ENCODE results near the gene UNC13C.

Gene UNC13C

GRCh38 chr15:53982876-53983275 is 4.6 kb downstream of the UNC13C start:
- Histone ChIP-seq H3K4me2 (ENCODE audit: low read length) (no peak overlapping the region), H3K9me2 (replicated peaks; ENCODE audit: control insufficient read depth, low read length) (no peaks in the 10 kb centered on the region), H3K36me3 (ENCODE audit: control insufficient read depth, low read length) (no peaks in the 10 kb centered on the region), H3K27ac (ENCODE audit: low read depth, low read length) (no peak overlapping the region), H3K79me2 (ENCODE audit: control insufficient read depth, low read length) (no peaks in the 10 kb centered on the region), H3K27me3 (ENCODE audit: control insufficient read depth, low read length) (no peaks in the 10 kb centered on the region), H3F3A (ENCODE audit: control insufficient read depth, insufficient read depth) (no peaks in the 10 kb centered on the region), H3K4me1 (ENCODE audit: control insufficient read depth, low read length) (no peaks in the 10 kb centered on the region), H3K9me3 (ENCODE audit: control insufficient read depth, insufficient read depth, low read length) (no peaks in the 10 kb centered on the region), H4K20me1 (ENCODE audit: control insufficient read depth, insufficient read depth, low read depth, low read length) (no peaks in the 10 kb centered on the region), H3K4me3 (ENCODE audit: low read length) (no peak overlapping the region)
- TF ChIP-seq EZH2phosphoT487 (IDR thresholded peaks at IDR 0.05; ENCODE audit: borderline replicate concordance, low read length): no peak

GRCh38 chr15:53984221-53984620 is 6.0 kb downstream of the UNC13C start:
- Histone ChIP-seq H3K27me3 (ENCODE audit: control insufficient read depth, low read length) (no peaks in the 10 kb centered on the region), H3K4me1 (ENCODE audit: control insufficient read depth, low read length) (no peaks in the 10 kb centered on the region), H4K20me1 (ENCODE audit: control insufficient read depth, insufficient read depth, low read depth, low read length) (no peaks in the 10 kb centered on the region), H3K4me2 (ENCODE audit: low read length) (no peak overlapping the region), H3K79me2 (ENCODE audit: control insufficient read depth, low read length) (no peaks in the 10 kb centered on the region), H3K9me3 (ENCODE audit: control insufficient read depth, insufficient read depth, low read length) (no peaks in the 10 kb centered on the region), H3F3A (ENCODE audit: control insufficient read depth, insufficient read depth) (no peaks in the 10 kb centered on the region), H3K9me2 (replicated peaks; ENCODE audit: control insufficient read depth, low read length) (no peaks in the 10 kb centered on the region), H3K36me3 (ENCODE audit: control insufficient read depth, low read length) (no peaks in the 10 kb centered on the region), H3K4me3 (ENCODE audit: low read length) (no peak overlapping the region), H3K27ac (ENCODE audit: low read depth, low read length) (no peak overlapping the region)
- no peak for TF ChIP-seq EZH2phosphoT487 (IDR thresholded peaks at IDR 0.05; ENCODE audit: borderline replicate concordance, low read length)
- no peak for TF ChIP-seq CTCF (IDR thresholded peaks at IDR 0.05; ENCODE audit: low read depth, low read length, poor library complexity, severe bottlenecking)

- Histone ChIP-seq H3K4me3 (ENCODE audit: low read length) (no peak overlapping the region), H3F3A (ENCODE audit: control insufficient read depth, insufficient read depth) (no peaks in the 10 kb centered on the region), H3K79me2 (ENCODE audit: control insufficient read depth, low read length) (no peaks in the 10 kb centered on the region), H3K4me1 (ENCODE audit: control insufficient read depth, low read length) (no peaks in the 10 kb centered on the region), H3K27me3 (ENCODE audit: control insufficient read depth, low read length) (no peaks in the 10 kb centered on the region), H3K9me2 (replicated peaks; ENCODE audit: control insufficient read depth, low read length) (no peaks in the 10 kb centered on the region), H4K20me1 (ENCODE audit: control insufficient read depth, insufficient read depth, low read depth, low read length) (no peaks in the 10 kb centered on the region), H3K27ac (ENCODE audit: low read depth, low read length) (no peak overlapping the region), H3K4me2 (ENCODE audit: low read length) (no peak overlapping the region), H3K36me3 (ENCODE audit: control insufficient read depth, low read length) (no peaks in the 10 kb centered on the region), H3K9me3 (ENCODE audit: control insufficient read depth, insufficient read depth, low read length) (no peaks in the 10 kb centered on the region)
- no peak for TF ChIP-seq CTCF (IDR thresholded peaks at IDR 0.05; ENCODE audit: low read depth, low read length, poor library complexity, severe bottlenecking)
- no peak for TF ChIP-seq EZH2phosphoT487 (IDR thresholded peaks at IDR 0.05; ENCODE audit: borderline replicate concordance, low read length)
These were observed 7.3 kb downstream of the UNC13C start for GRCh38 chr15:53985562-53985961.

GRCh38 chr15:53987480-53987879 is 9.2 kb downstream of the UNC13C start:
- no peaks in the 10 kb centered on the region for H3K4me1 ChIP-seq (ENCODE audit: control insufficient read depth, low read length)
- no peaks in the 10 kb centered on the region for H3F3A ChIP-seq (ENCODE audit: control insufficient read depth, insufficient read depth)
- no peaks in the 10 kb centered on the region for H3K9me2 ChIP-seq (replicated peaks; ENCODE audit: control insufficient read depth, low read length)
- no peak for TF ChIP-seq EZH2phosphoT487 (IDR thresholded peaks at IDR 0.05; ENCODE audit: borderline replicate concordance, low read length)
- no peak for TF ChIP-seq CTCF (IDR thresholded peaks at IDR 0.05; ENCODE audit: low read depth, low read length, poor library complexity, severe bottlenecking)
- no peaks in the 10 kb centered on the region for H3K79me2 ChIP-seq (ENCODE audit: control insufficient read depth, low read length)
- H3K4me2 ChIP-seq (ENCODE audit: low read length): no peak overlapping the region
- H3K27ac ChIP-seq (ENCODE audit: low read depth, low read length): no peak overlapping the region
- no peaks in the 10 kb centered on the region for H3K27me3 ChIP-seq (ENCODE audit: control insufficient read depth, low read length)
- no peaks in the 10 kb centered on the region for H3K9me3 ChIP-seq (ENCODE audit: control insufficient read depth, insufficient read depth, low read length)
- H3K4me3 ChIP-seq (ENCODE audit: low read length): no peak overlapping the region
- no peaks in the 10 kb centered on the region for H3K36me3 ChIP-seq (ENCODE audit: control insufficient read depth, low read length)
- no peaks in the 10 kb centered on the region for H4K20me1 ChIP-seq (ENCODE audit: control insufficient read depth, insufficient read depth, low read depth, low read length)
